GM12801 (cell line): ENCODE data around the gene SPTA1.

Experiments used
- CTCF ChIP-seq: IDR thresholded peaks from one replicate; pipeline ENCODE4 v1.5.1; 2011; ENCODE audit warnings: control low read depth; ENCODE audit not compliant: insufficient read length; ENCODE audit errors: extremely low read depth

Gene SPTA1

GRCh38 chr1:158720620-158721019 lies 34.1 kb upstream of the SPTA1 start, which contains the start of gene OR6K3:
OR6K3 (minus strand) TSS chr1:158720720; CDS start chr1:158718115, 2,605 bp downstream.
- TF ChIP-seq CTCF: no peak

DNA sequence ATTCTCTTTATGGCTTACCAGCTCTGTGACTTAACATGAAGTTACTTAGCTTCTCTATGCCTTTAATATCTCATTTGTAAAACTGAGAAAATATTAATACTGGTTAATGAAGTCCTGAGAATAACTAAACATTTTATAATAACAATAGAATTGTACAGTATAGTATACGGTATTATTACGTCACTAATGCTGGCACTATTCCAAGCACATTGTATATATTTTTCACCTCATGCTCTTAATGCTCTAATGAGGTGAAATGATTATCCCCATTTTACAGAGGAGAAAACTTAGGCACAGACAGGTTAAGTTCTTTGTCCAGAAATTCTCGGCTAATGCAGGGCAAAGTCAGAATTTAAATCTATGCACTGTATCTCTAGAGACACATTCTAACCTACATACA lies 33.1 kb upstream of the SPTA1 start:
- TF ChIP-seq CTCF: no peak

GRCh38 chr1:158717344-158717743 lies 30.8 kb upstream of the SPTA1 start:
- no peak for TF ChIP-seq CTCF

DNA sequence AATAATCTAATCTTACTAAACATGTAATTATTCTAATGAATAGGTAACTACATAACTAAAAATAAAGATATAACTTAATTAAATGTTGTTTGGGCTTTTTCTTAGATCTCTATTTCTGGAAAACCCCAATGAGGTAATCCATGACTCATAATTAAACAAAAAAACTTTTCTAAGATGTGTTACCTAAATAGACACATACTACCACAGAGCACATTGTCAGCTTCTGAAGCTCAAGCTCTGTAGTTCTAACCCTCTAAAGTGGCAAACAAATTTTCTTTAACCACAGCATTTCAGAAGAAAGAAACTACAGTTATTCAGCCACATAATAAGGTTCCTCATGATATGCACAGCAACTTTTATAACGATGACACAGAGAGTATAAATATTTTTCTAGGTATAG lies 29.8 kb upstream of the SPTA1 start:
- no peak for TF ChIP-seq CTCF

DNA sequence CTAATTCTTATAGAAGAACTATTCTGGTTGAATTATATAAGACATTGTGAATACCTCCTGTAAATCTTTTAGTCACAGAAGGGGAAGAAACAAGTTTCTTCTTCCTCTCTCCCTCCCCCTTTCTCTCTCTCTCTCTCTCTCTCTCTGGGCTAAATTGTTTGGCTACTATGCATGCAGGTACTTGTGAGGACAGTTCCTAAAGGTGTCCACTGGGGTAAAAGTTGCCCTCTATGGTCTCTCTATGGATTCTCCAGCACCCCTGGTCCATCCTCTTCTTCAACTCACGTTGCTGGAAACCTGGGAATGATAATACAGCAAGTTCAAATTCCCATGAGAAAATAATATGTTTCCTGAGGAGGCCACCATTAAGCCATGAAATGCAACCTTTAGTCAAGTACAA lies 28.2 kb upstream of the SPTA1 start:
- TF ChIP-seq CTCF: no peak

DNA sequence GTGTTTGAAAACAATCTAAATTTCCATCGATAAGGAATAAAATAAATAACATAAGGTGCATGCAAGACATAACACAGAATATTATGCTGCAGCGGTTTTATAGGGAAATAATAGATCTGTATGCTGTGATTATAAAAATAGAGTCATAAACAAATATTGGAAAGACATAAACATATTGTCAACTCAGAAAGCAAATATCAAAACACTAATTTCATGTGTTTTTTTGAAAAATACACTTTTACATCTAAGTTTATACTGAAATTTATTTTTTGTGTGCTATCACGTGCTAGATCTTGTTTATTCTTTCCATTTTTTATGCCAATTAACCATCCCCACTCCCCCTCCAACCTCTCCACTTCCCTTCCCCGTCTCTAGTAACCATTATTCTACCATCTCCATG lies 24.6 kb upstream of the SPTA1 start:
- TF ChIP-seq CTCF: no peak

DNA sequence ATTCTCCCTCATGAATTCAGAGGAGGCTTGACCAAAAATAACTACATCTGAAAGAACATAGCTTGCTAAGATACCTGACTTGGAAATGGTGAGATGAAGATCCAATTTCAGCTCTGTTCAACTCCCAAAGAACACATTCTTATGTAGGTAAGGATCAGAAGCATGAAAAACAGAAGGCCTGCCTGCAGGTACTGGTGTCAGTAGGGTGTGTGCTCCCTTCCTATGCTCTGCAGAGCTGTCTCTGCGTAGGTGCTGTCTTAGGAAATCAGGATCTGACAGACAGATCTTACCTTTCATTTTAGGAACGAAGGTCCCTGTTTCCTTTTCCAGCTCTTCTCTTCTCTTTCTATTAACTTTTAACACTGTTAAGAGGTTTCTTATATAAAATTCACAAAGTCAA lies 19.6 kb upstream of the SPTA1 start:
- no peak for TF ChIP-seq CTCF

DNA sequence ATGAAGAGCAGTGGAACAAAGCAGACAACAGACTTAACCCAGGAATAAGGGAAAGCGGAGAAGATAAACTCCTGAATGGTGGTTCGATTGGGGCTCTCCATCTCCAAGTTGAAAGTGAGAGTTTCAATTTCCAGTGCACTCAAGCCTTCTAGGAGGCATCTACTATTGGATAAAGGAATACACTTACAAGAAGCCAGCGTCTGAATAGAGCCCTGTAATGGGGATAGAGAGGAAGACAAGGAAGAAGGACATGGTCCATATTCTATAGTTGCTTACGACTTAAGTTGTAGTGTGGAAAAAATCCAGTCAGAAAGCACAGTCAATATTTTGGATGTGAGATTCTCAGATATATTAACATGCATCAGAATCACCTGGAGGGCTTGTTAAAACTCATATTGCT lies 14.0 kb upstream of the SPTA1 start, which contains the start of gene OR6K2:
Gene OR6K2 (minus strand): TSS at position 101 of the 400 bp plus-strand sequence. CDS start 0 bp downstream, at position 101.
- TF ChIP-seq CTCF: no peak
